HUES6 (cell line): ENCODE measurements around the gene C2orf92.

Source experiments
- H3K27ac ChIP-seq: 2 replicates; pipeline ENCODE4 v1.7.0; 2013; ENCODE audit warnings: low read depth, mild to moderate bottlenecking, low read length, inconsistent platforms
- H3K27me3 ChIP-seq: 2 replicates; pipeline ENCODE4 v1.6.1; 2013; ENCODE audit warnings: low read length; ENCODE audit not compliant: control insufficient read depth, insufficient read depth
- H3K36me3 ChIP-seq: 2 replicates; pipeline ENCODE4 v1.6.1; 2013; ENCODE audit warnings: low read length; ENCODE audit not compliant: control insufficient read depth, insufficient read depth
- H3K4me1 ChIP-seq: 2 replicates; pipeline ENCODE4 v1.6.1; 2013; ENCODE audit warnings: low read length; ENCODE audit not compliant: control insufficient read depth, insufficient read depth
- H3K4me3 ChIP-seq: 2 replicates; pipeline ENCODE4 v1.5.1; 2013; ENCODE audit warnings: low read depth, low read length
- H3K9ac ChIP-seq: one replicate; pipeline ENCODE4 v1.6.1; 2013; ENCODE audit warnings: mild to moderate bottlenecking, low read length
- H3K9me3 ChIP-seq: 2 replicates; pipeline ENCODE4 v1.6.1; 2013; ENCODE audit warnings: low read depth, low read length; ENCODE audit not compliant: control insufficient read depth, insufficient read depth

The C2orf92 gene

DNA sequence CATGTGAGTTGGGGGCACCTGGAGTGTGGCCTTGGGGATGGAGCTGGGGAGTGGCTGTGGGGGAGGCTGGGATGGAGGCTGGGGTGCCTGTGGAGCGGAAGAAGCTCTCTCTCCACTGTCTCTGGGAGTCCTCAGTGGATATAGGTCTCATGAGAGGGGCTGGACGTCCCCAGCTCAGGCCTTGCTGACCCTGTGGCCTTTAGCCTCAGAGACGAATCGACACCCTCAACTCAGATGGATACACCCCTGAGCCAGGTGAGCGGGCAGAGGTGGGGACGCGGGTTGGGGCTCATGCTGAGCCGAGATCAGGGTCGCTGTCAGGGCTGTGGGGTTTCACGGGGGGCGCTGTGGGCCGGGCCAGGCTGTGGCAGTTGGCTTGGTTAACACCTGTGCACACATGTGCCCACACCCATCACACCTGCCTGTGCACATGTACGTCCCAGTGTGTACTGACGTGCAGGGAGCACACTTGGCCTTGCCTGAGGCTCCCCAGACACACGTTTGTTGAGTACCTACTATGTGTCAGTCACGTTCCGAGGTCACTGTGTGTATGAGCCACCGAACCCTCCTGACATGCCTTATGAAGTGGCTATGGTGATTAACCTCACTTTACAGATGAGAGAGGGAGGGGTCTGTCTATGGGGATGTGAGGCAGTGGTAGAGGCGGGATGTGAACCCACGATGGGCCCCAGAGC lies 64.0 kb downstream of the C2orf92 start:
- no peak overlapping the region for H3K27ac ChIP-seq
- peaks cover 6% of the 10 kb centered on the region for H3K9me3 ChIP-seq
- no peak overlapping the region for H3K4me3 ChIP-seq
- no peaks in the 10 kb centered on the region for H3K4me1 ChIP-seq
- H3K9ac ChIP-seq = no peak overlapping the region
- peaks cover 2% of the 10 kb centered on the region; the same call in 1 of the 2 replicates for H3K36me3 ChIP-seq
- no peaks in the 10 kb centered on the region for H3K27me3 ChIP-seq

DNA sequence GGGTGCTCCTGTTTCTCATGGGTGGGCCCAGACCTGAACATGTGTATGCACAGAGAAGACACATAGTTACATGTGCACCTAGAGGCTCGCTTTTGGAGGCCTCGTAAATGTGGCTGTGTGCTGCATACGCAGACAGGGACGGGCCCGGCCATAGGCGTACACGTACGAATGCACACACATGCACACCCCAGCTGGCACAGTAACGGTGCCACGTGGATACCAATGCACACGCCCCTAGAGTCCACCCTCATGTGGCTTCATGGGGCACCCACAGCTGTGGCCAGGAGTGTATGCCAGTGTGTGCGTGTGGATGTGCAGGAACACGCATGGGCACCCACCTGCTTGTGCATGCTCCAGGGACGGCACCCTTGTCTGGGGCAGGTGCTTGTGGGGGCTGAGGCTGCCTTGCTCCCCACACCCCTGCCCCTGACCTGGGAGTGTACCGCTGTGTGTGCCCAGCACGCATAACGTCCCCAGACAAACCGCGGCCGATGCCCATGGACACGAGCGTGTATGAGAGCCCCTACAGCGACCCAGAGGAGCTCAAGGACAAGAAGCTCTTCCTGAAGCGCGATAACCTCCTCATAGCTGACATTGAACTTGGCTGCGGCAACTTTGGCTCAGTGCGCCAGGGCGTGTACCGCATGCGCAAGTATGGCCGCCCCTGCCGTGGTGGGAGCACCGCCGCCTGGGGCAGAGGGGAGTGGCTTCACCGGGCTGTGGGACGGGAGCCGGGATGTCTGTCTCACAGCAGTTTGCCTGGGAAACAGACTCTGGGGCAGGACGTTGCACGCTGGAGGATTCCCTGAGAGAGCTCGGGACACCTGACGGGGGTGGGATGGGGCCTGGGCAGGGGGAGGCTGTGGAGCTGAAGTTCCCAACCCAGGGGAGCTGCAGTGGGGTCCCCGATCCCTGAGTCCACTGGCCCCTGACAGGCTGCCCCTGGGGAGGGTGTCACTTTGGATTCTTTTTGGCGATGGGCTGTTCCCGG lies 64.8 kb downstream of the C2orf92 start:
- Histone ChIP-seq H3K9ac (no peak overlapping the region), H3K9me3 (peaks cover 6% of the 10 kb centered on the region), H3K27me3 (no peaks in the 10 kb centered on the region), H3K4me3 (no peak overlapping the region), H3K36me3 (peaks cover 2% of the 10 kb centered on the region; the same call in 1 of the 2 replicates), H3K27ac (no peak overlapping the region), H3K4me1 (no peaks in the 10 kb centered on the region)

DNA sequence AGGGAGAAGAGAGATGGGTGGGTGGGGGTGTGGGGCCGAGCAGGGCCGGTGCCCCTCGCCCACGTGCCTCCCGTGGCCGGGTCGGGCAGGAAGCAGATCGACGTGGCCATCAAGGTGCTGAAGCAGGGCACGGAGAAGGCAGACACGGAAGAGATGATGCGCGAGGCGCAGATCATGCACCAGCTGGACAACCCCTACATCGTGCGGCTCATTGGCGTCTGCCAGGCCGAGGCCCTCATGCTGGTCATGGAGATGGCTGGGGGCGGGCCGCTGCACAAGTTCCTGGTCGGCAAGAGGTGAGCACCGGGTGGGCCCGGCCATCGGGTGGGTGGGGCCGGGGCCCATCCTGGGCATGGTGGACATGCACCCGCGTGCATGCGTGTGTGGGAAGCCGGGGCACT lies 65.6 kb downstream of the C2orf92 start:
- Histone ChIP-seq H3K27ac (no peak overlapping the region), H3K9me3 (peaks cover 4% of the 10 kb centered on the region), H3K4me3 (no peak overlapping the region), H3K9ac (no peak overlapping the region), H3K4me1 (no peaks in the 10 kb centered on the region), H3K36me3 (no peaks in the 10 kb centered on the region; the same call in 1 of the 2 replicates), H3K27me3 (no peaks in the 10 kb centered on the region)

DNA sequence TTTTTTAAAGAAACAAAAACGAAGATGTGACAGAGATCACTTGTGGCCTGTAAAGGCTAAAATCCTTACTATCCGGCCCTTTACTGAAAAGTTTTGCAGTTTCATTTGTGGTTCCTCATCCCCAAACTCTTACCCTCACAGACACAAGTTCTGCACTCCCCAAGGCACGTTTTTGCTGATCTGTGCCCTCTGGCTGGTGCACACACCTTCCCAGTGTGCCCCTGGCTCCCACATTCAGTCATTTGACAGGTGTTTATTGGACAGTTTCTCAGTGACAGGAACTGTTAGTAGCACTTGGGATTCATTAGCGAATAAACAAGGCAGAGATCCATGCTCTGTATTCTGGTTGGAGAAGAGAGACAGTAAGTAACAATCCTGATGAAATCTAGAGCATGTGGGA lies 66.7 kb downstream of the C2orf92 start:
- no peaks in the 10 kb centered on the region for H3K4me1 ChIP-seq
- H3K27ac ChIP-seq = no peak overlapping the region
- no peak overlapping the region for H3K9ac ChIP-seq
- no peaks in the 10 kb centered on the region for H3K9me3 ChIP-seq
- no peak overlapping the region for H3K4me3 ChIP-seq
- no peaks in the 10 kb centered on the region; the same call in 1 of the 2 replicates for H3K36me3 ChIP-seq
- no peaks in the 10 kb centered on the region for H3K27me3 ChIP-seq

DNA sequence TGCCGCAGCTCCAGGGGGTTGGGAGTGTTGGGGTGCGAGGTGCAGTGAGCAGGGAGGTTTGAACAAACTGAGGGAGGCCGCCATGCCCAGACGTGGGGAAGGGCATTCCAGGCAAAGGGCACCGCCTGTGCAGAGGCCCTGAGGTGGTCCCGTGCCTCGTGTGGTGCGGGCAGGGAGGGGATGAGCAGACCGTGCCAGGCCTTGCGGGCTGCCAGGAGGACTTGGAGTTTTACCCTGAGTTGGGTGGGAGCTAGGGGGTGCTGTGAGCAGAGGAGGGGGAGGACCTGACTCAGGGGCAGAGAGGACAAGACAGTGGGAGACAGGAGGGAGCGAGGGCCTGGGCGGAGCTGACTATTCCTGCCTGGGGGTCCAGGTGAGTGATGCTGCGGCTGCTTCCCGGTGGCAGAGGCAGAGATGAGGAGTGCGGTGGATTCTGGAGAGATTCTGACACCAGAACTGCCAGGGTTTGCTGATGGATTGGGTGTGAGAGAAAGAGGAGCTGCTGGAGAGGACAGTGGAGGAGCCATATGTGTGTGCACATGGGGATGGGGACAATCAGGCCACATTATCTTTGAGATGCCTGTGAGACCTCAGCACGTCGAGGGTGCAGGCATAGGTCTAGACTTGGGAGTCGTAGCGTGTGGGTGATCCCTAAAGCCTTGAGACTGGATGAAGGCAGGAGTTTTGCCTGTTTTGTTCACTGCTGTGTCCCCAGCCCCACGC lies 67.3 kb downstream of the C2orf92 start:
- Histone ChIP-seq H3K9me3 (no peaks in the 10 kb centered on the region), H3K36me3 (no peaks in the 10 kb centered on the region; the same call in 1 of the 2 replicates), H3K4me1 (no peaks in the 10 kb centered on the region), H3K27me3 (no peaks in the 10 kb centered on the region), H3K27ac (no peak overlapping the region), H3K9ac (no peak overlapping the region), H3K4me3 (no peak overlapping the region)

DNA sequence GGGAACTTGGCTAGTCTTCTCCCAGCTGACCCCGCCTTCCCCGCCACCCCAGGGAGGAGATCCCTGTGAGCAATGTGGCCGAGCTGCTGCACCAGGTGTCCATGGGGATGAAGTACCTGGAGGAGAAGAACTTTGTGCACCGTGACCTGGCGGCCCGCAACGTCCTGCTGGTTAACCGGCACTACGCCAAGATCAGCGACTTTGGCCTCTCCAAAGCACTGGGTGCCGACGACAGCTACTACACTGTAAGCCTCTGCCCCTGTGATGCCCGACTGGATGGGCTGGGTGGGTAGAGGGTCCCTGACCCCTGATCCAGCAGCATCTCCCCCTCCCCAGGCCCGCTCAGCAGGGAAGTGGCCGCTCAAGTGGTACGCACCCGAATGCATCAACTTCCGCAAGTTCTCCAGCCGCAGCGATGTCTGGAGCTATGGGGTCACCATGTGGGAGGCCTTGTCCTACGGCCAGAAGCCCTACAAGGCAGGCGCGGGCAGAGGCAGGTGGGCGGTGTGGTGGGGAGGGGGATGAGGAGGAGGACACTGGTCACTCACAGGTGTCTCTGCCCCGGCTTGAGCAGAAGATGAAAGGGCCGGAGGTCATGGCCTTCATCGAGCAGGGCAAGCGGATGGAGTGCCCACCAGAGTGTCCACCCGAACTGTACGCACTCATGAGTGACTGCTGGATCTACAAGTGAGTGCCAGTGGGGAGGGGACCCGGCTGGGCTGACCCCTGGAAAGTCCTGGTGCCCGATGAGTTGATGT lies 68.1 kb downstream of the C2orf92 start:
- Histone ChIP-seq H3K27me3 (no peaks in the 10 kb centered on the region), H3K36me3 (no peaks in the 10 kb centered on the region; the same call in 1 of the 2 replicates), H3K4me3 (no peak overlapping the region), H3K27ac (no peak overlapping the region), H3K9ac (no peak overlapping the region), H3K9me3 (no peaks in the 10 kb centered on the region), H3K4me1 (no peaks in the 10 kb centered on the region)

DNA sequence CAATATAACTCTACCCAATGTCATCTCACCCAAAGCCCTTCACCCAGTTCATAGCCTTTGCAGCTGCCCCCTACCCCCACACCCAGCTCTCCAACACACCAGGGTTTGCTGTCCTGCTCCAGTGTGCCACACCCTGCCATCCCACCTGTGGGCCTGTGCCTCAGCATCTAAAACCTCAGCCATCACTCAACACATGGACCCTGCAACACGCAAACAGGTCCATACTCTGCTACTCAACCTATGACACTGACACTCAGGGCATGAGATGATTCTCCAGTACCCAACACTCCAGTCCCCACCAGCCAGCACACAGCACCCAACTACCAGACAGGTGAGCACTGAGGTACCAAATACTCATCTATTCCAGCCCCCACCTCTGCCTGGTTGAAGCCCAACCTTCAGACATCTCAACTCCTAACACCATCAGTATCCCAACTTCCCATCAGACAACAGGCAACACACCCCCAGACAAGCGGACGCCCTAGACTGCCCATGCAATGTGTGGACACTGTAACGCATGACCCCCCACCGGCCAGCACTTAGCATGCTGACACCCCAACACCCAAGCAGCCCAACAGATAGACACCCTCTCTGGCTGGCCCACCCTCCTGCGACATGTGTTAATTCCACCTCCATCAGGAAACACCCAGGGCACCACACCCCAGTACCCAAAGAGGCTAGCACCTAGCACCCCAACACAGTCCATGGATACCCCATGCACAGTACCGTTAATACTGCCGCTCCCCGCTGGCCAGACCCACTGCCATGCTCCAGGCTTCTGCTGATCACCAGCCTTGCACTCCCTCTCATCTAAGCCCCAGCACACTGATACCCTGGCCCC lies 68.9 kb downstream of the C2orf92 start:
- Histone ChIP-seq H3K9ac (no peak overlapping the region), H3K36me3 (no peaks in the 10 kb centered on the region; the same call in 1 of the 2 replicates), H3K27ac (no peak overlapping the region), H3K4me1 (no peaks in the 10 kb centered on the region), H3K4me3 (no peak overlapping the region), H3K9me3 (no peaks in the 10 kb centered on the region), H3K27me3 (no peaks in the 10 kb centered on the region)

DNA sequence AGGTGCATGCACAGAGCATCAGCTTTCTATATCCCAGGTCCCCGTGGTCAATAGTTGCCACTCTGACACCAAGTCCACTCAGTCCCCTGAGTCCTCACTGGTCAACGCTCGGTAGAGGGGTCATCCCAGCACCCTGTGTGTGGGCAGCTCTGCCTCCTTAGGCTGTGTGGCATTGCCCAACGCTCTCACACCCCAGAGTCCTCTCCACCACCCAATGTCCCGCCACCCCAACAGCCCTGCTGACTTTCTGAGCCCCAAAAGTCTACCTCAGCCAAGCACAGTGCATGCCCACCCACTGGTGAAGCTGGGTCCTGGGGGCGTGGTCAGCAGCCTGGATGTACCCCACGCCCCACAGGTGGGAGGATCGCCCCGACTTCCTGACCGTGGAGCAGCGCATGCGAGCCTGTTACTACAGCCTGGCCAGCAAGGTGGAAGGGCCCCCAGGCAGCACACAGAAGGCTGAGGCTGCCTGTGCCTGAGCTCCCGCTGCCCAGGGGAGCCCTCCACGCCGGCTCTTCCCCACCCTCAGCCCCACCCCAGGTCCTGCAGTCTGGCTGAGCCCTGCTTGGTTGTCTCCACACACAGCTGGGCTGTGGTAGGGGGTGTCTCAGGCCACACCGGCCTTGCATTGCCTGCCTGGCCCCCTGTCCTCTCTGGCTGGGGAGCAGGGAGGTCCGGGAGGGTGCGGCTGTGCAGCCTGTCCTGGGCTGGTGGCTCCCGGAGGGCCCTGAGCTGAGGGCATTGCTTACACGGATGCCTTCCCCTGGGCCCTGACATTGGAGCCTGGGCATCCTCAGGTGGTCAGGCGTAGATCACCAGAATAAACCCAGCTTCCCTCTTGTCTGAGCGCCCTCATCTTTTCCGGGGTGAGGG lies 69.7 kb downstream of the C2orf92 start:
- Histone ChIP-seq H3K4me1 (no peaks in the 10 kb centered on the region), H3K27ac (no peak overlapping the region), H3K9me3 (no peaks in the 10 kb centered on the region), H3K36me3 (no peaks in the 10 kb centered on the region), H3K27me3 (no peaks in the 10 kb centered on the region), H3K9ac (no peak overlapping the region), H3K4me3 (no peak overlapping the region)

DNA sequence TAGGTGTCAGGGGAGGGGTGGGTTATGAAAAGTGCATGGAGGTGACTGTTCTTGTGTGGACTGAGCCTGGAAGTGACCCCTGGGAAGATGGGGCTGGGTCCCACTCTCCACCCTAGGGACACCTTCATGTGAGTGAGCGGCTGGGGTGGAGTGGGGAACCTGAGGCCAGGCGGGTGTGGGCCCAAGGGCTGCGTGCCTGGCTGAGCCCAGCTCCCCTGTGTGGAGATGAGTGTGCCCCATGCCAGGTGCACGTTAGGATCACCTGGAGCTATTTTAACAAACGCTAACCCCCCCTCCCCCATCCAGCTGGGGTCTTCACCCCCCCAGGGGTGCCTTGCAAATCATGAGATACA lies 70.4 kb downstream of the C2orf92 start:
- H3K4me1 ChIP-seq = no peaks in the 10 kb centered on the region
- H3K36me3 ChIP-seq = no peaks in the 10 kb centered on the region
- no peak overlapping the region for H3K27ac ChIP-seq
- H3K9me3 ChIP-seq = no peaks in the 10 kb centered on the region
- H3K9ac ChIP-seq = no peak overlapping the region
- no peak overlapping the region for H3K4me3 ChIP-seq
- no peaks in the 10 kb centered on the region for H3K27me3 ChIP-seq
